Gastroesophageal sphincter (tissue), 3 donors: ENCODE results near the gene AIFM1.

Experiments
- CTCF ChIP-seq, 4 experiments: fragments of 200-600 bp in 2 of 4; fragments of 450-650 bp in 2 of 4; sonication (generic) in 1 of 4; IDR thresholded peaks; one replicate each; pipeline ENCODE4 v1.5.1; 2017 to 2019; ENCODE audit warnings: antibody characterized with exemption in 4 of 4, mild to moderate bottlenecking in 2 of 4, moderate library complexity in 2 of 4
- EP300 ChIP-seq: sonication (generic); formaldehyde crosslinking; IDR thresholded peaks from one replicate; pipeline ENCODE4 v1.6.1; 2017; ENCODE audit warnings: antibody characterized with exemption, mild to moderate bottlenecking
- POLR2A ChIP-seq, 2 donors: fragments of 450-650 bp; IDR thresholded peaks; one replicate each; pipeline ENCODE4 v1.6.1; 2017; ENCODE audit warnings: antibody characterized with exemption in 2 of 2, mild to moderate bottlenecking in 2 of 2, moderate library complexity in 1 of 2
- POLR2AphosphoS5 ChIP-seq: sonication (generic); formaldehyde crosslinking; IDR thresholded peaks from one replicate; pipeline ENCODE4 v1.6.1; 2017; ENCODE audit warnings: antibody characterized with exemption

DNA sequence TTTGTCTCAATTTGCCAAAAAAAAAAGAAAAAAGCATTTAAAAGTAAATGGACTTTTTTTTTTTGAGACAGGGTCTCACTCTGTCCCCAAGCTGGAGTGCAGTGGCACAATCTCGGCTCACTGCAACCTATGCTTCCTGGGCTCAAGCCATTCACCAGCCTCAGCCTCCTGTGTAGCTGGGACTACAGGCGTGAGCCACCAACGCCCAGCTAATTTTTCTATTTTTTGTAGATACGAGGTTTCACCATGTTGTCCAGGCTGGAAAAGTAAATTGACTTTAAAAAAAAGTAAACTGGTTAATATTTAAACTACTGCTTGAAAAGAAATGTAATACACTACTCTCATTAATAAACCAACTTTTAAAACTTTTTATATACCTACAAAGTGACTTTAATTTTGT lies 5.9 kb downstream of the AIFM1 start:
- TF ChIP-seq CTCF (IDR thresholded peaks at IDR 0.05) (no peak), EP300 (no peak), POLR2A (IDR thresholded peaks at IDR 0.05) (no peak), POLR2AphosphoS5 (no peak)
